ENCODE data around the gene UPK2. TPM values are rescaled to one million over a fixed set of nuclear protein-coding genes. Genes with fewer than 3 reads are reported as not detected.

Gene UPK2
- total and polyA plus RNA-seq, 2 of the 13 experiments (the other 11 are each of a cell fraction or from before 2014, with no cell fraction given) = not detected

DNA sequence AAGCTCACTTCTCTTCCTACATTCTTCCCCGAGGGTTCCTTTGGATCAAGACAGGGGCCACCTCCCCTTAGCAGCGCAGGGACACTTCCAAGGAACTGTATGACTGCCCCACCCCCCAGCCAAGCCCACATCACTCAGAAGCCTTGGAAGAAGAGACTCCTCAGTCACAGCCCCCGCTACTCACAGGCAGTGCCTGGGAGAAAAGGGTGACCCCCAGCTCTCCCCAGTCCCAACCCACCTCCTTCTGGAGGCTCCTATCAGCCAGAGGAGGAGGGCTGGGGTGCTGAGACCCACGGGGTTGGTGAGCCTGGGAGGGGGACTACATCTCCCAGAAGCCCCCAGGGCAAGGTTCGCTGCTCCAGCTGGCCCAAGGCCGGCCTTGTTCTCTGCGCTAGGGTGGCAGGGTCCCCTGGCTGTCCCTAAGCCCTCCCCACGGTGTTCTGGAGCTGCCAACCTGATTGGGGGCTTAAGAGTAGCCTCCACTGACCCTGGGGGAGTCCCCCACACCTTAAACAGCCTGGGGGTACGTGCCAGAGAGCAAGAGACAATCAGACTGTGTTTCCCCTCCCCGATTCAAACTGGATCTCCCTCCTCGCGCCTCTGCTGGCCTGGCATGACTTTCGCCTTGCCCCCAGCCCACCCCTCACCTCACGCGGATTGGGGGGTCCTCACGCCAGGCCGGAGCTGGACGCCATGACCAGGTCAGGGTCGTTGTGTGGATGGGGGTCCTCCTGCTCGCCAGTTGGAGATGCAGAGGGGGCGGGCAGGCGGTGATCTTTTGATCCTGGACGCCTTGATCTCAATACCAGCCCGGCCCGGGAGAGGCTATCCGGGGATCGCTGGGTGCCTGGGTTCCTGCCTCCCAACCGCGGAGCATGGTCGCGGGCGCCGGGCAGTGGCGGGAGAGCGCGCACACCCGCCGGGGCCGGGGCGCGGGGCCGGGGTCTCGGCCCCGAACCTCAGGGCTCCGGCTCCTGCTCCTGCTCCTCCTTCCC, 31.2 kb upstream of the UPK2 start (continued):
- no peak for TF ChIP-seq SP140L (CRISPR knock-in tag; IDR thresholded peaks at IDR 0.05; ENCODE audit: borderline replicate concordance)
- TF ChIP-seq SATB2 (CRISPR knock-in tag; IDR thresholded peaks at IDR 0.05) = no peak
- TF ChIP-seq ZSCAN31 (CRISPR knock-in tag; IDR thresholded peaks at IDR 0.05; ENCODE audit: low read depth) = no peak
- TF ChIP-seq SALL2 (CRISPR knock-in tag; IDR thresholded peaks at IDR 0.05) = no peak; the same call in 1 of the 2 replicates
- TF ChIP-seq CAMTA2 (CRISPR knock-in tag; IDR thresholded peaks at IDR 0.05; ENCODE audit: borderline replicate concordance) = 0 out of 2 replicates have a peak, but pooled peaks have one; percentile 45
- no peak for TF ChIP-seq ZNF737 (CRISPR knock-in tag; IDR thresholded peaks at IDR 0.05; ENCODE audit: borderline replicate concordance)
- TF ChIP-seq, protein P1, sequence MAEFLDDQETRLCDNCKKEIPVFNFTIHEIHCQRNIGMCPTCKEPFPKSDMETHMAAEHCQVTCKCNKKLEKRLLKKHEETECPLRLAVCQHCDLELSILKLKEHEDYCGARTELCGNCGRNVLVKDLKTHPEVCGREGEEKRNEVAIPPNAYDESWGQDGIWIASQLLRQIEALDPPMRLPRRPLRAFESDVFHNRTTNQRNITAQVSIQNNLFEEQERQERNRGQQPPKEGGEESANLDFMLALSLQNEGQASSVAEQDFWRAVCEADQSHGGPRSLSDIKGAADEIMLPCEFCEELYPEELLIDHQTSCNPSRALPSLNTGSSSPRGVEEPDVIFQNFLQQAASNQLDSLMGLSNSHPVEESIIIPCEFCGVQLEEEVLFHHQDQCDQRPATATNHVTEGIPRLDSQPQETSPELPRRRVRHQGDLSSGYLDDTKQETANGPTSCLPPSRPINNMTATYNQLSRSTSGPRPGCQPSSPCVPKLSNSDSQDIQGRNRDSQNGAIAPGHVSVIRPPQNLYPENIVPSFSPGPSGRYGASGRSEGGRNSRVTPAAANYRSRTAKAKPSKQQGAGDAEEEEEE (CRISPR knock-in tag; IDR thresholded peaks at IDR 0.05; ENCODE audit: borderline replicate concordance) = no peak
- TF ChIP-seq MBD4 (IDR thresholded peaks at IDR 0.05; ENCODE audit: borderline replicate concordance, low read length) = no peak
- TF ChIP-seq ZNF329 (CRISPR knock-in tag; IDR thresholded peaks at IDR 0.05; ENCODE audit: low read depth) = no peak
- no peak for TF ChIP-seq ZNF256 (CRISPR knock-in tag; conservative IDR thresholded peaks at IDR 0.05)
- no peak for TF ChIP-seq POLR2AphosphoS2 (IDR thresholded peaks at IDR 0.05; ENCODE audit: low read depth, low read length)
- no peak for TF ChIP-seq ZNF713 (CRISPR knock-in tag; IDR thresholded peaks at IDR 0.05)
- peak; percentile 22; the same call in 1 of the 2 replicates for TF ChIP-seq CBX5 (CRISPR knock-in tag; IDR thresholded peaks at IDR 0.05; ENCODE audit: borderline replicate concordance)
- no peak for TF ChIP-seq ZNF557 (CRISPR knock-in tag; IDR thresholded peaks at IDR 0.05)
- TF ChIP-seq ZNF430 (CRISPR knock-in tag; IDR thresholded peaks at IDR 0.05) = no peak
- TF ChIP-seq, protein P2, sequence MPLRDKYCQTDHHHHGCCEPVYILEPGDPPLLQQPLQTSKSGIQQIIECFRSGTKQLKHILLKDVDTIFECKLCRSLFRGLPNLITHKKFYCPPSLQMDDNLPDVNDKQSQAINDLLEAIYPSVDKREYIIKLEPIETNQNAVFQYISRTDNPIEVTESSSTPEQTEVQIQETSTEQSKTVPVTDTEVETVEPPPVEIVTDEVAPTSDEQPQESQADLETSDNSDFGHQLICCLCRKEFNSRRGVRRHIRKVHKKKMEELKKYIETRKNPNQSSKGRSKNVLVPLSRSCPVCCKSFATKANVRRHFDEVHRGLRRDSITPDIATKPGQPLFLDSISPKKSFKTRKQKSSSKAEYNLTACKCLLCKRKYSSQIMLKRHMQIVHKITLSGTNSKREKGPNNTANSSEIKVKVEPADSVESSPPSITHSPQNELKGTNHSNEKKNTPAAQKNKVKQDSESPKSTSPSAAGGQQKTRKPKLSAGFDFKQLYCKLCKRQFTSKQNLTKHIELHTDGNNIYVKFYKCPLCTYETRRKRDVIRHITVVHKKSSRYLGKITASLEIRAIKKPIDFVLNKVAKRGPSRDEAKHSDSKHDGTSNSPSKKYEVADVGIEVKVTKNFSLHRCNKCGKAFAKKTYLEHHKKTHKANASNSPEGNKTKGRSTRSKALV (CRISPR knock-in tag; IDR thresholded peaks at IDR 0.05) = no peak
- no peak for TF ChIP-seq ADNP (CRISPR knock-in tag; IDR thresholded peaks at IDR 0.05)
- TF ChIP-seq NONO (IDR thresholded peaks at IDR 0.05) = no peak
- TF ChIP-seq NONO (CRISPR knock-in tag; conservative IDR thresholded peaks at IDR 0.05) = no peak
- no peak for TF ChIP-seq LRRFIP1 (CRISPR knock-in tag; conservative IDR thresholded peaks at IDR 0.05)
- TF ChIP-seq ZFYVE20 (CRISPR knock-in tag; IDR thresholded peaks at IDR 0.05; ENCODE audit: borderline replicate concordance, low read depth) = 0 out of 2 replicates have a peak, but pooled peaks have one; percentile 25
- TF ChIP-seq ZNF343 (CRISPR knock-in tag; IDR thresholded peaks at IDR 0.05) = no peak
- TF ChIP-seq JDP2 (CRISPR knock-in tag; IDR thresholded peaks at IDR 0.05; ENCODE audit: borderline replicate concordance) = no peak

Data from HepG2 (cell line).